K562 (cell line): ENCODE measurements around the gene HIPK2. TPM values are rescaled to one million over a fixed set of nuclear protein-coding genes. Genes with fewer than 3 reads are reported as not detected.
A peak's percentile ranks its signal among the peaks of the same experiment; 100 is the strongest.

Experiments
- ATAC-seq: fragments of 200-7000 bp; cut with Tn5 transposase; 3 replicates; pipeline ENCODE4 v1.9.1; 2020; ENCODE audit warnings: moderate library complexity
- BruUV-seq: library from RNA; stranded (reverse); fragments of 400-500 nt; replicated peaks from 2 replicates; lab custom pipeline; 2021; lab: Mats Ljungman, UMichigan
- CTCF ChIA-PET: fragments of 300-600 bp; formaldehyde crosslinking; extraction: SDS; loops from one replicate; lab custom pipeline; 2021; ENCODE audit warnings: low intra/inter-chr PET ratio; lab: Yijun Ruan, JAX
- POLR2A ChIA-PET: fragments of 300-600, 350-650 bp; sonication (Branson Sonifier 250); formaldehyde crosslinking; extraction: SDS; loops from one replicate; lab custom pipeline; 2021; ENCODE audit warnings: antibody characterized with exemption, inconsistent platforms; lab: Yijun Ruan, JAX
- DNase-seq, 4 experiments: peaks; one replicate each; pipeline versions ENCODE4 v3.0.0 to v3.0.0-alpha.2; 2011 to 2018; ENCODE audit warnings: low spot score in 3 of 4, mixed read lengths in 3 of 4; ENCODE audit errors: extremely low read depth in 1 of 4
- FAIRE-seq: peaks from 2 replicates; lab custom pipeline; 2011; peaks lifted over from hg19 to GRCh38; lab: Jason Lieb, UNC
- H2AFZ ChIP-seq: 2 replicates; pipeline ENCODE4 v1.6.0; 2011; ENCODE audit warnings: low read depth, low read length, control low read depth, inconsistent platforms
- H3K27ac ChIP-seq: fragments of 200-600 bp; 3 replicates; pipeline ENCODE4 v1.8.0; 2011; ENCODE audit warnings: low read depth, mild to moderate bottlenecking, control low read depth, inconsistent platforms, low read length, moderate library complexity, mixed read lengths; ENCODE audit errors: extremely low read depth
- H3K27me3 ChIP-seq, 2 experiments: fragments of 300-600 bp in 1 of 2; 2 replicates in 1 of 2; 3 replicates in 1 of 2; pipeline versions ENCODE4 v1.6.0 to v1.8.0; 2011; ENCODE audit warnings: inconsistent platforms in 2 of 2, low read length in 2 of 2, mild to moderate bottlenecking in 1 of 2, mixed read lengths in 1 of 2, moderate library complexity in 1 of 2; ENCODE audit not compliant: control insufficient read depth in 2 of 2, insufficient read depth in 2 of 2
- H3K36me3 ChIP-seq: fragments of 300-600 bp; 3 replicates; pipeline ENCODE4 v1.8.0; 2011; ENCODE audit warnings: mild to moderate bottlenecking, low read length, inconsistent platforms; ENCODE audit not compliant: control insufficient read depth, insufficient read depth
- H3K4me1 ChIP-seq, 2 experiments: fragments of 200-600 bp in 1 of 2; replicated peaks in 1 of 2; 2 replicates in 1 of 2; 3 replicates in 1 of 2; pipeline versions ENCODE4 v1.5.1 to v1.8.0; 2011; ENCODE audit warnings: inconsistent platforms in 2 of 2, low read length in 2 of 2, mild to moderate bottlenecking in 1 of 2, mixed read lengths in 1 of 2, moderate library complexity in 1 of 2; ENCODE audit not compliant: control insufficient read depth in 2 of 2, insufficient read depth in 2 of 2
- H3K4me2 ChIP-seq: 2 replicates; pipeline ENCODE4 v1.6.1; 2011; ENCODE audit warnings: low read length, control low read depth, inconsistent platforms, mixed read lengths; ENCODE audit not compliant: insufficient read depth
- H3K4me3 ChIP-seq: fragments of 200-600 bp; sonication (generic), shearing (Covaris generic); 2 replicates; pipeline ENCODE4 v1.5.1; 2016; ENCODE audit warnings: control low read depth, inconsistent platforms
- H3K79me2 ChIP-seq: fragments of 200-600 bp; 3 replicates; pipeline ENCODE4 v1.8.0; 2011; ENCODE audit warnings: low read length, inconsistent platforms; ENCODE audit not compliant: control insufficient read depth, insufficient read depth
- H3K9ac ChIP-seq, 2 experiments: 2 replicates each; pipeline versions ENCODE4 v1.6.0 to v1.6.1; 2011; ENCODE audit warnings: low read depth in 2 of 2, low read length in 2 of 2, control low read depth in 1 of 2, inconsistent platforms in 1 of 2, mild to moderate bottlenecking in 1 of 2, mixed read lengths in 1 of 2; ENCODE audit not compliant: insufficient read depth in 1 of 2
- H3K9me1 ChIP-seq: one replicate; pipeline ENCODE4 v1.6.0; 2011; ENCODE audit warnings: inconsistent platforms, mild to moderate bottlenecking, low read length, moderate library complexity; ENCODE audit not compliant: control insufficient read depth, insufficient read depth
- H3K9me3 ChIP-seq: replicated peaks from 2 replicates; pipeline ENCODE4 v1.5.1; 2011; ENCODE audit warnings: low read depth, low read length, inconsistent platforms; ENCODE audit not compliant: control insufficient read depth, insufficient read depth
- H4K20me1 ChIP-seq: replicated peaks from 2 replicates; pipeline ENCODE4 v1.6.1; 2011; ENCODE audit warnings: low read length, inconsistent platforms, mixed read lengths; ENCODE audit not compliant: control insufficient read depth, insufficient read depth
- BCL6 ChIP-seq: fragments of 250-450 bp; sonication (Bioruptor Pico); IDR thresholded peaks from 2 replicates; pipeline ENCODE4 v1.4.0; 2020
- CEBPB ChIP-seq: fragments of 450-650 bp; IDR thresholded peaks from 2 replicates; pipeline ENCODE4 v1.6.1; 2016; ENCODE audit warnings: missing genetic modification characterization, missing compliant biosample characterization
- CEBPG ChIP-seq, 3 experiments: fragments of 200-800 bp in 1 of 3; sonication (Bioruptor generic) in 1 of 3; sonication (generic) in 1 of 3; formaldehyde crosslinking in 1 of 3; IDR thresholded peaks in 2 of 3; conservative IDR thresholded peaks in 1 of 3; 2 replicates each; pipeline versions ENCODE4 v1.6.1 to v1.8.0; 2016 to 2022; ENCODE audit warnings: missing compliant biosample characterization in 2 of 3, missing genetic modification characterization in 2 of 3, mild to moderate bottlenecking in 1 of 3, missing genetic modification reagents in 1 of 3
- PCBP1 ChIP-seq: fragments of 200-400 bp; formaldehyde crosslinking; IDR thresholded peaks from 2 replicates; pipeline ENCODE4 v1.6.1; 2018; ENCODE audit warnings: mild to moderate bottlenecking, low read depth, low read length; ENCODE audit not compliant: poor library complexity, severe bottlenecking
- POLR2B ChIP-seq: fragments of 450-650 bp; IDR thresholded peaks from 2 replicates; pipeline ENCODE4 v1.6.1; 2018; ENCODE audit warnings: low read depth; ENCODE audit not compliant: partially characterized antibody
- TCF7L2 ChIP-seq: fragments of 150-350 bp; IDR thresholded peaks from 2 replicates; pipeline ENCODE4 v1.6.1; 2016; ENCODE audit warnings: low read depth, mild to moderate bottlenecking, low read length, moderate library complexity
- ZC3H8 ChIP-seq: fragments of 450-650 bp; IDR thresholded peaks from 2 replicates; pipeline ENCODE4 v1.6.1; 2017
- WGBS: fragments of 100-300 bp; shearing (Covaris generic); methylation state at CpG from one replicate; pipeline ENCODE4 v1.1.6; 2016; ENCODE audit warnings: low coverage, mixed read lengths; ENCODE audit not compliant: insufficient coverage; ENCODE audit errors: missing lambda C conversion rate; 5-methylcytosine and 5-hydroxymethylcytosine counted together
- in situ Hi-C: fragments of 300-500 bp; cut with MboI; formaldehyde crosslinking; loops from 4 replicates; pipeline ENCODE4 v1.15.0; 2018; ENCODE audit warnings: inconsistent platforms, mixed read lengths
- intact Hi-C: fragments of 100-400 bp; cut with micrococcal nuclease; formaldehyde crosslinking; loops from 2 replicates; pipeline ENCODE4 v1.14.2; 2022
- polyA plus RNA-seq, 8 experiments: library from polyadenylated mRNA; depleted of rRNA in 4 of 8; stranded (reverse) in 5 of 8; unstranded in 3 of 8; fragments of >200 nt; fragmentation: Nextera tagmentation in 2 of 8; fragmentation: Illumina TruSeq in 1 of 8; extraction: Ambion mirVana in 2 of 8; extraction: Trizol in 1 of 8; gene quantifications; 2 replicates each; pipeline versions ENCODE4 v1.2.1 to v1.2.3, GENCODE V29; 2011 to 2014; ENCODE audit warnings: inconsistent platforms in 1 of 8, missing spikeins in 1 of 8
- total RNA-seq, 7 experiments: library from RNA; depleted of rRNA in 6 of 7; stranded (reverse); fragments of >200 nt in 6 of 7; fragmentation: Illumina TruSeq in 2 of 7; extraction: Trizol in 2 of 7; gene quantifications; 2 replicates each; pipeline versions ENCODE4 v1.2.1 to v1.2.3, GENCODE V29; 2011 to 2021; ENCODE audit warnings: low replicate concordance in 1 of 7

HIPK2 gene
- total and polyA plus RNA-seq, 9 of the 15 experiments (the other 6 are each of a cell fraction or from before 2014, with no cell fraction given) = 0.69 to 19.8 (median 5.1) TPM

DNA sequence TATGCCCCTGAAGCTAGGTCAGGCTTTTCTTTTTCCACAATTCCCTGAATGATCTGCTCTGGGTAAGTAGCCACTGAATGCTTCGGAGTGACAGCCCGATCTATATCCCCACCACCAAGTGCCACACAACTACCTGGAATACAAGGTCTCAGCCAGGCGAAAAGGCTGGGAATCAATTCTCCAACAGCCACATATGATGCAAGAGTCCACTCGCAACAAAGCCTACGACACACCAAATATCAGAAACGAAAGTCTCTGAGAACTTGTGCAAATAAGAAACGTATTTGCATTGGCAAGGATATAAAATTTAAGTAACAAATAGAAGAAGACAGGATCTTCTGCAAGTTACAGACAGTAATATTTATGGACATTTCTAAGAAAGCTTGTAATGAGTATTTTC is 5.7 kb downstream of the HIPK2 start:
- intact Hi-C loops = loop anchor here (10.0 kb wide), 1 partner anchor 553 kb away; no protein-coding TSS in a partner anchor
- no TSS peak for BruUV-seq
- H4K20me1 ChIP-seq = peaks cover 24% of the 10 kb centered on the region
- no peak overlapping the region; a peak in 1 of 4 replicates for H3K9ac ChIP-seq
- H3K9me1 ChIP-seq = peaks cover 4% of the 10 kb centered on the region
- no peak overlapping the region for H2AFZ ChIP-seq
- POLR2A ChIA-PET = interaction anchor here (0.6 to 2.2 kb wide), 4 partner anchors 9 to 91 kb away, joined by 3 to 5 read pairs (median 3); no protein-coding TSS in a partner anchor
- TF ChIP-seq ZC3H8 = no peak
- no peak for TF ChIP-seq BCL6 (CRISPR knock-in tag)
- TF ChIP-seq PCBP1 = no peak
- no peak for TF ChIP-seq TCF7L2
- no peak for TF ChIP-seq POLR2B
- 0 out of 2 replicates have a peak, but pooled peaks have one; percentile 6 for TF ChIP-seq CEBPB (tag)
- peak; percentile 21; the same call in 1 of the 2 replicates for TF ChIP-seq CEBPG (CRISPR knock-in tag; IDR thresholded peaks at IDR 0.05)
- peak in 1 of 2 experiments; percentile 40; a peak in 2 of 4 replicates for TF ChIP-seq CEBPG (tag; conservative IDR thresholded peaks at IDR 0.05 in 1 of 2, IDR thresholded peaks at IDR 0.05 in 1 of 2)
- TF ChIP-seq, all 486 proteins: peak for 2
- in situ Hi-C loops = loop anchor here (5.0 kb wide), 1 partner anchor 230 kb away; no protein-coding TSS in a partner anchor
- Histone ChIP-seq H3K9me3 (no peaks in the 10 kb centered on the region), H3K4me1 (peaks cover 8% of the 10 kb centered on the region in 2 experiments; a peak in 4 of 5 replicates), H3K36me3 (peaks cover 7% of the 10 kb centered on the region; the same call in 1 of the 3 replicates), H3K4me3 (no peak overlapping the region), H3K4me2 (no peak overlapping the region), H3K27me3 (no peaks in the 10 kb centered on the region; a peak in 1 of 5 replicates), H3K79me2 (peaks cover 27% of the 10 kb centered on the region), H3K27ac (no peak overlapping the region)
- ATAC-seq (no peak), FAIRE-seq (no peak), DNase-seq (no peak)
- CTCF ChIA-PET = interaction anchor here (0.6 kb wide), 1 partner anchor 67 kb away, joined by 3 read pairs; no protein-coding TSS in a partner anchor
- 67% methylated on average over 7 of the region's 7 CpGs for WGBS
